Stimulated activated CD4-positive, alpha-beta T cell treated with anti-CD3 and anti-CD28 coated beads, Interleukin-15, amount 100 ng/mL, for 1 hour (primary cell): ENCODE results near the gene LAP3.

Experiments used
- DNase-seq, 2 donors: peaks; one replicate each; pipeline ENCODE4 v3.0.0-alpha.2; 2020; ENCODE audit warnings: low read depth in 1 of 2, low spot score in 1 of 2

The LAP3 gene

GRCh38 chr4:17616283-17616682, 39.3 kb downstream of the LAP3 start:
- DNase-seq: no peak

GRCh38 chr4:17618926-17619325, 41.9 kb downstream of the LAP3 start:
- DNase-seq: no peak

GRCh38 chr4:17619416-17620105, 42.6 kb downstream of the LAP3 start:
- no peak for DNase-seq

DNA sequence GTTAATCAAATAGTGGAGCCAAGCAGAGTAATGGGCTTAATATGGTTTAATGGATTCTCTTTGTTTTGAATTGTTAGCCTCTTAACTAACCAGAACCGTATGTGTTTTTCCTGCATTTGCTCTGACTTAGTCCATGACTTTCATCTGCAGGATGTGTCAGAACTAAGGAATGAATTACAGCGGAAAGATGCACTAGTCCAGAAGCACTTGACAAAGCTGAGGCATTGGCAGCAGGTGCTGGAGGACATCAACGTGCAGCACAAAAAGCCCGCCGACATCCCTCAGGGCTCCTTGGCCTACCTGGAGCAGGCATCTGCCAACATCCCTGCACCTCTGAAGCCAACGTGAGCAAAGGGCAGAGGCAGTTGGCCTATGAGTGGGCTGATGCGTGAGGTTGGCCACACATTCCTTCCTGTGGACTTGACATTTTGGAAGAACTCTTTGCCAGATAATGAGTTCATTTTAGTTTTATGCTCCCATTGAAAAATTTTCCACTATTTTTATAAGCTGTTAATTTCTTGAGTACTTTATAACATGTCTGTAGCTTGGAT, 46.5 kb downstream of the LAP3 start:
- DNase-seq: no peak

DNA sequence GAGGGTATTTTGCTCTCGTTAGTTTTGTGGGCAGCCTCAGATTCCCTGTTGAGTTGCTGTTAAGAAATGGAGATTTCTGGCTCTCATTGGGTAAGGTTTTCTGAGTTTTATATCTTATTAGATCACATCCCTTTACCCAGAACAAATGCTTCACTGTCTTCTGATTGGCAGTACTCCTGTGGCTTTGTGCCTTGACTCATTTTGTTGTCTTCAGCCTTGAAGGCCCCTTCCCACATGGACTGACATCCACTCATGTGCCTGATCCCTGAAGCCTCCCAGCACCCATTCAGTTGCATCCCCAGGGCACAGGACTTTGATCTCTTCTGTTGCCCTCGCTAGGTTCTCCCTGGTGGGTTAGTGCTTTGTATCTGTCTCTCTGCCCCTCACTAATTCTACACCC, 47.8 kb downstream of the LAP3 start:
- DNase-seq: no peak

GRCh38 chr4:17630228-17630627, 53.2 kb downstream of the LAP3 start:
- no peak for DNase-seq

- DNase-seq: no peak
Observed at GRCh38 chr4:17633600-17633999, 56.6 kb downstream of the LAP3 start.

GRCh38 chr4:17635056-17635455, 58.1 kb downstream of the LAP3 start:
- no peak for DNase-seq

DNA sequence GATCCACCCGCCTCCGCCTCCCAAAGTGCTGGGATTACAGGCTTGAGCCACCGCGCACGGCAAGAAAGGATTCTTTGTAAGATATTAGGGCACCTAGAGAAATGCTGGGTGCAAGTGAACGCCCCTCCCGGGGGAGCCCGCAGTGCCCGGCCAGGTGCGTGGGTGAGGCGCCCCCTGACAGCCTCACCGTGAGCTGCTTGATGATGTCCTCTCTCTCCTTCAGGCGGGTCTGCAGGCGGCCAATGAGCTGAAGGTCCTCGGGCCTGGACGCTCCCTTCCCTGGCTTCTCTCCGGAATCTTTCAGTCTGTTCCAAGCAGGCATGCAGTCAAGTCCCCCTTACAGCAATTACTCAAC, 59.3 kb downstream of the LAP3 start:
- DNase-seq: no peak

- peak; percentile 26 to 58 for DNase-seq
Observed at GRCh38 chr4:17636696-17637622, 60.0 kb downstream of the LAP3 start.

DNA sequence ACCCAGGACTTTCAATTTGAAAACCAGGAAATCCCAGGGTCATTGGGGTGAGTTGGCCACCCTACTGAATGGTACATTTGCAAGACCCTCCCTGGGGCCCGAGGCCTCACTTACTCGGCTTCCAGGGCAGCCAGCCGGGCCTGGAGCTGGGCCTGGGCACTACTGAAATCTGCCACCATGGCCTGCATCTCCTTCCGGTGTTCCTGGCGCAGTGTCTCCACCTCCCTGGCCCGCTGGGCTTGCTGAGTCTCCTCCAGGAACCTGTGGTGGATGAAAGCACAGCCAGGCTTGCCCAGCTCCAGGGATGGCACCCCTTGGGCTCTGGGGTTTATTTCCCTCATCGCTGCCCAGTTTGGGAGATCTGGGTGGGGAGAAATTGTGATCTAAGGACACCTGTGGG, 62.1 kb downstream of the LAP3 start:
- no peak for DNase-seq

DNA sequence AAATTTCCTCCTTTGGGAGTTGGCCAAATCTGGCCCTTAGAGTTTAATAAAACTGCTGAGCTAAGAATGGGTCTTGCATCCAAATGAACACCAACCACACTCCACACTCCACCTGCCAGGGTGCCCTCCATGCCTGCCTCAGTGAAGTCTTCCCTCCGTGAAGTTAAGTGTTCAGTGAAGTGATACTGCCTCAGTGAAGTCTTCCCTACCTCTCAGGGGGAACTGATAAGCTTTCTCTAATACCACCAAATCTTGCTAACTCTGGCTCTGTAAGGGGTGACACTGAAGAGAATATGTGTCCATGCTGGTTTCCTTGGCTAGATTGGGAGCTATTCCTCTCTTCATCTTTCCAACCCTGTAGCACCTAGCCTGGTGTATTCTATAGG, 65.4 kb downstream of the LAP3 start:
- no peak for DNase-seq

DNA sequence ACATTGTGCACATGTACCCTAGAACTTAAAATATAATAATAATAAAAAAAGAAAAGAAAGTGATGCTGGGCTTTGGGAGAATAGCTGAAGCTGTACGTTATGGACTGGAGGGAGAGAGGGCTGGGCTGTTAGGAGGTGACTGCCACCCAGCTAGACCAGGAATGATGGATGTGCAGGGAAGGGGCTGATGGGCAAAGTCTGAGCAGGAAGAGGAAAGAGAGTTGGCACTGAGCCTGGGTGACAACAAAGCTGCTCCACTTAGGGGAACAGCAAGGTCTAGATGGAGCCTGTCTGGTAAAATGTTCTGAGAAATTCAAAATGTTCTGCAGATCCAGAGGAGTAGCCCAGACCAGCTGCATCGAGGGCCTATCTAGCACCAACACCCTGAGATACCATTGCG, 69.7 kb downstream of the LAP3 start:
- no peak for DNase-seq

GRCh38 chr4:17647176-17647806, 70.3 kb downstream of the LAP3 start:
- DNase-seq: no peak

- DNase-seq: no peak
Observed at GRCh38 chr4:17647927-17648326, 70.9 kb downstream of the LAP3 start.

- no peak for DNase-seq
Observed at GRCh38 chr4:17650406-17650805, 73.4 kb downstream of the LAP3 start.

GRCh38 chr4:17654701-17655100, 77.7 kb downstream of the LAP3 start:
- DNase-seq: no peak

DNA sequence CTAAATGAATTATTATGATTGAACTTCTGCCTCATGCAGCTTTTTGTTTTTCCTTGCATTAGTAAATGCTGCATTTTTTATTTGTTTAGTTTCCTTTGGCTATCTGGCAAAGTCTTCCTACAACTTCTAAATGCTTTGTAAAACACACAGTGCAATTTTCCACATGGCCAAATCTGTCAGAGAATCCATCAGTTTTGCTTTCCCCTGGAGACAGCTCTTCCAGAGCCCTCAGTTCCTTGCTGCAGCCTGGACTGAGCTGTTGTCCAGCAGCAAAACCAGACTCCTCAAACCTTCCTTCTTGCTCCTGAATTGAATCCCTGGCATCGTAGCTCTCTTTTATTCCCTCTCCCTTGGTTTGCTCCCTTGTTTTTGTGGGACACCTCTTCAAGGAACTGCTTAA, 80.1 kb downstream of the LAP3 start:
- DNase-seq: no peak
